Body of pancreas (tissue), 4 donors: ENCODE measurements around the gene SGCD.

Experiments used
- CTCF ChIP-seq, 7 experiments: fragments of 450-650 bp in 4 of 7; fragments of 200-600 bp in 3 of 7; sonication (generic) in 3 of 7; IDR thresholded peaks; one replicate each; pipeline ENCODE4 v1.5.1; 2016 to 2019; ENCODE audit warnings: antibody characterized with exemption in 7 of 7
- POLR2A ChIP-seq, 3 donors: fragments of 450-650 bp; IDR thresholded peaks; one replicate each; pipeline ENCODE4 v1.6.1; 2016; ENCODE audit warnings: antibody characterized with exemption in 3 of 3, mild to moderate bottlenecking in 2 of 3

DNA sequence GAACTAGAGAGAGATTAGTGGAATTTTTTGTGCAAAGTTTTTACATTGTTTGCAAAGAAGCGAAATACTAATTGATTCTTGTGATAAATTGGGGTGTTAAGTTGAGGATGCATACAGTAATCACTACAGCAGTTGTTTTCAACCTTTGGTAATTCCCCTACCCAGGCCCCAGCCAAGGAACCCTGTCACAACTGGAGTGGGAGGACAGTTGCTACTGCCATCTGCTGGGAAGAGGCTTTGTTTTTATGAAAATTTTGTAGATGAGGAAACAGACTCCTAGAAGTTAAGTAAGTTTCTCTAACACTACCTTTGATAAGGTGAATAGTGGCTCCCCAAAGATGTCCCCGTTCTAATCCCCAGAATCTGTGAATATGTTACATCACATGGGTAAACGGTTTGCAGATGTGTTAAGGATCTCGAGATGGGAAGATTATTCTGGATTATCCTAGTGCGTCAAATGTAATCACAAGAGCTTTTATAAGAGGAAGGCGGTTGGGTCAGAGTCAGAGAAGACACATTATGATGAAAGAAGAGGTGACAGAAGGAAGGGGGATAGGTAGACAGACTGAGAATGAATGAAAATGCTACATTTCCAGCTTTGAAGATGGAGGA is 489.1 kb downstream of the SGCD start:
- TF ChIP-seq POLR2A (IDR thresholded peaks at IDR 0.05) (no peak), CTCF (IDR thresholded peaks at IDR 0.05) (peak; percentile 6 to 60 (median 27))
